NCI-H1417 treated with DMSO at 0.1 percent for 48 hours (cell line): Measurements from ENCODE around the gene GIT2.
"Not testable (repeated sequence)": the region's sequence is repeated elsewhere in the genome, so short reads cannot be mapped to it uniquely, and the experiment has no call there.

Experiments
- DNase-seq: peaks from one replicate; lab custom pipeline; 2025; lab: John Stamatoyannopoulos, UW

Gene GIT2

DNA sequence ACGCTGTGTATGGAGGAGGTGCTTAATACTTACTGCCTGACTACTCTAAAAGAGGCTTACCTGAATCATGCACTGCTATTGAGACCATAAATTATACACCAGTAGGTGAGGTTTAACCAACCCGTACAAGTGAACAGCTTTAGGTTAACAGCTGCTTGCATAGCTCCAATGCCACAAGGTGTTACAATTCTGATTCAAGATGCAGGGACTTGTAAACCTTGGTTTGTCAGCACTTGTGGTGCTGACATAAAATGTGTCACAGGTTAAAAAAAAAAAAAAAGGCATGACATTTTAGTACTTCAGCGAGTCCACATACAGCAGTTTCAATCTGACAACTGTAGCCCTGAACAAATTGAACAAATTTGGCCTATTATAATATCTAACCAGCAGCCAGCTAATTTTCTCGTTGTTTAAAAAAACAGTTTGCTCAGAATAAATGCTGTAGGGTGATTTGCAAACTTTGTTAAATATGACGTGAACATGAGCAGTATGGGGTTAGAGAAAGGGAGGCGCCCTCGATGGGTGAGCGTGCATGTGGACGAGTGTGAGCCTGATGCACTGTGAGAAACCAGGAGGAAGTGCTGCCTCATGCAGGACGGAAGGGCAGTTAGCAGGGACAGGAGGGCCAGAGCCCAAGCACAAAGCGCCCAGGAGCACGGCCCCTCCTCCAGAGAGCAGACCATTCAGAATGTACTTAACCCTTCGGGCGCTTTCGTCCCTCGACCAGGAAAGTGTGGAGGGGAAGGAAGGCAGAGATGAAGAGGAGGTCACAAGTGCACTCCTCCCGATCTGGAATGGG lies 51.4 kb downstream of the GIT2 start:
- DNase-seq: no peak

DNA sequence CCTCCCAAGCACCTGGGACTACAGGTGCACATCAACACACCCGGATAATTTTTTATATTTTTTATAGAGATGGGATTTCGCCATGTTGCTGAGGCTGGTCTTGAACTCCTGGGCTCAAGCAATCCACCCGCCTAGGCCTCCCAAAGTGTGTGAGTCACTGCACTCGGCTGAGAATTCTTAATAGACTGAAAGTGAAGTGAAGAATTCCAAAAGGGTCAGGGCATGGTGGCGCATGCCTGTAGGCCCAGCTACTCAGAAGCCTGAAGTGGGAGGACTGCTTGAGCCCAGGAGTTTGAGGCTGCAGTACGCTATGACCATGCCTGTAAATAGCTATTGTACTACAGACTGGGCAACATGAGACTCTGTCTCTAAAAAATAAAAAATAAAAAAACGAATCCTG lies 52.4 kb downstream of the GIT2 start:
- DNase-seq: no peak

DNA sequence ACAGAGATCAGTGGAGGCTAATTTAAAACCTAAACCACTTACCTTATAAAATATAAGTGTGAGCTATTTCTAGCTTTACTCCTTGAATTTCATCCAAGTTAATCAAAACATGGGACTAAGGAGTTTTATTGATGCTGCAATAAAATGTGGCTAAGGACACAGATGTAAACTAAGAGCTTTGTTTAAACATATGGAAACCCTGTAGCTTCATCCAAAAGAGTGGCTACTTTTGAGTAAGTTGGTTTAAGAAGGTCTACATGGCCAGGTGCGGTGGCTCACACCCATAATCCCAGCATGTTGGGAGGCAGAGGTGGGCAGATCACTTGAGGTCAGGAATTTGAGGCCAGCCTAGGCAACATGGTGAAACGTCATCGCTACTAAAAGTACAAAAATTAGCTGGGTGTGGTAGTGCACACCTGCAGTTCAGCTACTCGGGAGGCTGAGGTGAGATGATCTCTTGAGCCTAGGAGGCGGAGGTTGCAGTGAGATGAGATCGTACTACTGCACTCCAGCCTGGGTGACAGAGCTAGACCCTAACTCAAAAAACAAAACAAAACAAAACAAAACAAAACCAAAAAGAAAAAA lies 55.7 kb downstream of the GIT2 start:
- DNase-seq: no peak

DNA sequence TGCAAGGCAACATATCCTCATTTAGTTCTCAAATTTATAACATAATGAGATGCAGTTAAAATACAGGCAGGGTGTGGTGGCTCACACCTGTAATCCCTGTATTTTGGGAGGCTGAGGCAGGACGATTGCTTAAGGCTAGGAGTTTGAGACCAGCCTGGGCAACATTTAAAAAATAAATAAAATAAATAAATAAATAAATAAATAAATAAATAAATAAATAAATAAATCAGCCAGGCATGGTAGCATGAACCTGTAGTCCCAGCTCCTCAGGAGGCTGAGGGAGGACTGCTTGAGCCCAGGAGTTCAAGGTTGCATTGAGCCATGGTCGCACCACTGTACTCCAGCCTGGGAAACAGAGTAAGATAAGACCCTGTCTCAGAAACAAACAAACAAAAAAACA lies 56.7 kb downstream of the GIT2 start:
- no peak for DNase-seq

DNA sequence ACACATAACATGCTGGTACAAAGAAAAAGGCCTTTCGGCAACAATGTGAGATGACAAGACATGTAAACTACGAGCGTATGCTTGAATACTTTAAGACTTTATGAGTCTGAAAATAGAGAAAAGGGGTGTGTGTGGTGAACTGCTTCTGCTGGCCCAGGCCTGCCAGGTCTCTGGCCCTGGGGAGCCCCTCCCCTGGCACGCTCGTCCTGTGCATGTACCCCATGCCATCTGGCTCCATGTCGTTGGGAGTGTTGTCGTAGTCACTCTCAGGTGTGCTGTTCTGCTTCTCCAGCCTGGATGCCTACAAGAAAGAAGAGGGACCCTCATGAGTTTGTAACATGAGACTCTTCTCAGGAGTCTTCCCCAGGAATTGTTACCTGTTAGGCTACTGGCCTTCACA lies 57.2 kb downstream of the GIT2 start:
- DNase-seq: no peak

DNA sequence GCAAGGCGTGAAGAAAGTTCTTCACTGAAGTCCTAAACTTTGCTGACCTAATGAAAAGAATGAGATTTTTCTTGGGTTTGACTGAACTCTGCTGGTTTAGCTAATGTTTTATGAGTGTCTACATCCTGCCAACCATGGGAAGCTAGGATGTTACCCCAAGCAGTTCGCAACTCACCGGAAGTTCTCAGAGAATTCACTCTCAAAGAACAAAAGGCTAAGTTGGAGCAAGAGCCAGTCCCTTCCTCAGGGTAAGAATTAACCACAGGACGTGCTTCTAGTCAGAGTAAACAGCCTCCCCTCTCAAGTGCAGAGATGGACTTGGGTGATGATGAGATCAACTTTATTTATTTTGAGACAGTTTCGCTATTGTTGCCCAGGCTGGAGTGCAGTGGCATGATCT lies 58.8 kb downstream of the GIT2 start:
- DNase-seq: no peak

DNA sequence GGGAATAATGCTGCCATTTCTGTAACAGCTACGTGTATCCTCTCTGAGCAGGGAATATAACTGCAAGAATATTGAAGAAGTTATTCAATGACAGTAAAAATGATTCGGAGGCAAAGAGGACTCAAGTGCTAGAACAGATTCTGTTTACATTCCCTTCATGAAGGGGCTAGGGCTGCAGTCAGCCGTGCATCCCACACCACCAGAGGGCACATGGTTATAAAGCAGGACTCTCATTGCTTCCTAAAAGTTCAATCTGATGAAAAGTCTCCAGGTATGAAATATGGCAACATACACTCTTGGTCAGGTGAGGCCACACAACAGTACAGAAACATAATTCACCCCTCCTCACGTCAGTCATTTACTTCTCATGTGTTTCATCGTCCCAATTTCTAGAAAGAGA lies 62.1 kb downstream of the GIT2 start:
- DNase-seq: no peak

DNA sequence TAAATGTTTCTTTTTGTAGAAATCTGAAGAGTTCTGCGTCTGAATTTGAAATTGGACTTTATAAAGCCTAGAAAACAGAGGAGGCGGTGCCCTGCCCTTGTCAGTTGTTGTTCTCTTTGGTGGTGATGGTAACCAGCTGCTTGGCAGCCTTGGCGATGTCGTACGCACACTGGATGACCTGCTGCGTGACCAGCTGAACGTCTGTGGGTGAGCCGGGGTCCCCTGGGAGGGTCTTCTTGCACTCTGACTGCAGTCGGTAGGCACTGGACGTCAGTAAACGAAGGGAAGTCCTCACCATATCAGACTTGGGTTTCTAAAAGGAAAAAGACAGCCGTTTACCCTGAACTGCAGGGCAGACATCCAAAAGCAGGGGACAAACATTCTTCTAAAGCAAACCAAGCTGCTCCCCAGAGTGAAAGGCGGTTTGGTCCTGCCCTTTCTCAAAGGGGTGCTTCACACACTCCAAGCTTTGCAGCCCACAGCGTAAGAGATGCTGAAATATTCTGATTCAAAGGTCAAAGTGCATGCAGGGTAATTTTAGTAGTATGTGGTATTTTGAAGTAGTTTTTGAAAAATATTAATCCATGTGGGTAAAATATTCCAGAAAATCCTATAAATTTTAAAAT lies 63.2 kb downstream of the GIT2 start:
- no peak for DNase-seq

DNA sequence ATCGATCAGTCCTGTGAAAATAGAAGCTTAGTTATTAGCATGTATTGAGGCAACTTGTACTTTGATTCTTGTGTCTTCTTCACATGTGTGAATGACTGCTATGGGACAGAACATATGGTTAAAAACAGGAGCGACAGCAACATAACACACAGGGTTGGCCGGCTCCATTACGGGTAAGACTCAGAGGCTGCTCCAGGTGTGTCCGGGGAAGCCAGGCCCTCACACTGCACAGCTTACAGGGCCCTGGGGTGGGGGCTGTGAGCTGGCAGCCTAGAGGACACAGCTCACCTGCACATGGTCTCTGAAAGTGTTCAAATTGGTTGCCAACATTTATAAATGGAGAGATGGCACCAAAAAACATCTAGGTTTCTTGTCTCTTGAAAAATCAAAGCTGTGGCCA lies 65.0 kb downstream of the GIT2 start:
- no peak for DNase-seq

DNA sequence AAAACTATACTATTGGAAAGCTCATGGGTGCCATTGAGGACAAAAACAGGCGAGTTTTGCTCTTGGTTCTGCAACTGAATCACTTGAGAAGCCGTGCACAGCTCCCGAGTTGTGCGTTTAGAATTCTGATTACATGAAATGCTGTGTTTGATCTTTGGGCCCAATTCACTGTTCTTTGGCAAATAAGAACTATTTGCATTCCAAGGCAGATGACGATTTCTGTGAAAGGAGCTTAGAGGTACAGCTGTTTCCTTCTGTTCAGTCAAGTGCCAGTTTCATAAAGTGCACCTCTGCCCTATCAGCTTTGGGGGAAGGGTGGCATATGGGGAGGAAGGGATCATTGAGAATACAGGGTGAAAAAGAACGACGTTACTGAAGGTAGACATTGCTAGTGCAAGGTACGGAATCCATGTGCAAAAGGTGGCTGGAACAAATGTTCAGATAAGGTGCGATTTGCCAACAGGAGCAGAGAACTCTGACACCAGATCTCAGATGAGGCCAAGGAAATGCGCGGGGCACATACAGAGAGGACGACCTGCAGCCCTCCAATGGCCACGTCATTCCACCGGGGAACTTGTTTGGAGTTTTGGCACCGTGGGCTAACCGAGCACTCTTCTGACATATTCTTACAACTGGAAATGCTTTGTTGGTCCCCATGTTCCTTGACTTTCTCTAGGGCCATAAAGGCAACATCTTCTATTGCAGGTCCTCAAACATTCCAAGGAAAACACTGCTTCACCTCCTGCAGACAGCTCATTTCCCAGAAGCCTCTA lies 66.0 kb downstream of the GIT2 start:
- DNase-seq: no peak

DNA sequence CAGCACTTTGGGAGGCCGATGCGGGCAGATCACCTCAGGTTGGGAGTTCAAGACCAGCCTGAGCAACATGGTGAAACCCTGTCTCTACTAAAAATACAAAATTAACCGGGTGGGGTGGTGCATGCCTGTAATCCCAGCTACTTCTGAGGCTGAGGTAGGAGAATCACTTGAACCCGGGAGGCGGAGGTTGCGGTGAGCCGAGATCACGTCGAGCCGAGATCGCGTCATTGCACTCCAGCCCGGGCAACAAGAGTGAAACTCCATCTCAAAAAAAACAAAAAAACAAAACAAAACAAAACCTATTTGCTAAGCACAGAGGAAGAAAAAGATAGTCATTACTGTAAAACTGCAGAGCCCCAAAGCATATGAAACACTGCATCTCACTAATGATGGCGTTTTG lies 66.8 kb downstream of the GIT2 start:
- DNase-seq: not testable (repeated sequence)

DNA sequence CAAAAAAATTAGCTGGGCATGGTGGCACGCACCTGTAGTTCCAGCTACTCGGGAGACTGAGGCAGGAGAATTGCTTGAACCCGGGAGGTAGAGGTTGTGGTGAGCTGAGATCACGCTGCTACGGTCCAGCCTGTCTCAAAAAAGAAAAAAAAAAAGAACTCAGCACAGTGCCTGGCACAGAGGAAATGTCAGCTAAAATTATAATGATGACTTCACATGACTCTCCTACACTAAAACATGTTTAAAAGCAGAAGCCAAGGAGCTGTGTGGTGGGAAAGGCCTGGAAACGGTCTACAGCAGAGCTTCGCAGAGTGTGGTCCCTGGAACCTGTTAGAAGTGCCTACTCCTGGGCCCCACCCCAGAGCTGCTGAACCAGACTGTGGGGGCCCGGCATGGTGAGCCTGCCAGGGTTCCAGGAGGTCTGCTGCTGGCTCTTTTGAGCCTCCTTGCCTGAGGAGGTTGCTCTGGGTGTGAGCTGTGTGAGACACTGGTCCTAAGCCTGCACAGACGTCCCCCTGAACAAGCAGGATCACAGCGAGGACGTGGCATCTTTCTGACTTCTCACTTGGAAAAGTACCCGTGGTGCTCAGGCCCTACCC lies 68.0 kb downstream of the GIT2 start:
- DNase-seq: no peak

DNA sequence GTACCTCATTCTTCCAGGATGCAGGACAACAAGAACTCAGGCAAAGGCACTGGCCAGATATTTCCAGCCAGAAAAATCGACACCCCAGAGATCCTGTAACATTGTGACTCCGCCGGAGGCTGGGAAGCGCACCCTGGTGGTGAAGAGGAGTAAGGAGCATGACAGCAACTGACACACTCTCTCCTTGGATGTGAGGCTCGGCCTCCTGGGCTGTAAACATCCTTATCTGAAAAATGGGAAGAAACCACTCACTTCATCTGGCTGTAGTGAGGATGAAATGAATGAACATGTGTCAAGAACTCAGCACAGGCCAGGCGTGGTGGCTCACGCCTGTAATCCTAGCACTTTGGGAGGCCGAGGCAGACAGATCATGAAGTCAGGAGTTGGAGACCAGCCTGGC lies 68.5 kb downstream of the GIT2 start:
- no peak for DNase-seq

DNA sequence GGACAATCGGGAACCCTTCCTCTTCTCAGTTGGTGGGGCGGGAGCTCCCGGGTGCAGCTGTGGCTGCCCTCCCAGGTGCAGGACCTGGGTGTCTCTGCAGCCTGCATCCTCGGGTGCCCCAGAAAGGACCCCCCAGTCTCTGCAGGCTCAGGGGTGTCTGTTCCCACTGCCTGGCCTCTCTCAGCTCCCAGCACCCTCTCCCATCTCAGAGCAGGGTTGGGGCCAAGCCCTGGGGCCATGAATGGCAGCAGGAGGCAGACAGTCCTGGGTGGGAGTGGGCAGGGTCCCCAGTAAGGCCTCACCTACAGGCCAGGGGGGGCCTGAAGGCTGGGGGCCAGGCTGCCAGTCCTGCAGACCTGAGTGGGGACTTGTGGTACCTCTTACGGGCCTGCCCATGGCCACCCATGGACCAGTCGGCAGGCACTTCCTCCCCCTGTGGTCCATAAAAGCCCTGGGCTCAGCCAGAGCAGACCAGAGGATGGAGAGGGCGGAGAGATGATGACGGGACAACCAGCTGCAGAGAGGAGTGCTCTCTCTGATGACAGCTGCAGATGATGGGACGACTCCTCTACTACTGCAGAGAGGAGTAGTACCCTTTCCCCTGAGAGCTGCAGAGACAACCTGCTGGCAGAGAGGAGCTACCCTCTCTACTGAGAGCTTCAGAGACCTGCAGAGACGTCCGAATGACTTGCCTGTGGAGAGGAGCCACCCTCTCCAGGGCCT lies 69.5 kb downstream of the GIT2 start:
- no peak for DNase-seq

DNA sequence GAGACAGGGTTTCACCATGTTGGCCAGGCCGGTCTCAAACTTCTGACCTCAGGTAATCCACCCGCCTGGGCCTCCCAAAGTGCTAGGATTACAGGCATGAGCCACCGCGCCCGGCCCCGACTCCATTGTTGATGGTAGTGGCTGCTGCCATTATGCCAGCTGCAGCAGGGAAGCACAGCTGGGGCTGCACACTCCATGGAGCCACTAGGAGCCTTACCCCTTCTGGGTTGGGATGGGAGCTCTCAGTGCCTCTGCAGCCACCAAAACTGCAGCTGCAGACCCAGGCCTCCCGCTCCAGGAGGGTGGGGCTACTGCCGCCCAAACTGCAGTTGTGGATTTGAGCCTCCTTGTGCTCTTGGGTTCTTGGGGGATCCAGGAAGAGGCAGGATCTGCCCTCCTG lies 70.2 kb downstream of the GIT2 start:
- no peak for DNase-seq

DNA sequence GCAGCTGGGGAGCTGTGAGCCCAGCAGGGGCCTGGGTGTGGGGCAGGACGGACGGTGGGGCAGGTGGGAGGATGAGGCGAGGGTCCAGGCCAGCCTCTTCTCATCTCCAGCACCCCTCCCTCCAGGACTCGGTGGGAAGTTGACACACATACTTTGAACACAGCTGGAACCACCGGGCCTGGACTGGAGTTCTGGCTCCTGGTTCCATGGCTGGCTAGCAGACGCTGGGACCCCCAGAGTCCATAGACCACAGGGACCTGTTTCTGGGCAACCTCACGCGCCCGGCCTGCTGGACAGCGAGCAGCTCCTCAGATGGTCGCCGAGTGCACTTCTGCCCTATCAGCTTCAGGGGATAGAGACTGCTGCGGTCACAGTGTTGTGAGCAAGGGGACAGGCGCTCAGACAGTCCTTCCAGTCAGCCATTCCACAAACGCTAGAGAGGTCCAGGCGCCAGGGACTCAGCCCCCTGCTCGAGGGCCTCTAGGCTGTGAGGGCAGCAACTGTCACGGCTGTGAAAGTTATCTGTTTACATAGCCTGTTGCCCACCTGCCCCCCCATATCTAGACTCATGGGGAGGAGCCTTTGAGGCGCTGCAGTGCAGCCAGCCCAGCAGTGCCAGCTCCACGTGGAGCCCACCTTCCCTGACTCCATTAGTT lies 70.9 kb downstream of the GIT2 start:
- no peak for DNase-seq

DNA sequence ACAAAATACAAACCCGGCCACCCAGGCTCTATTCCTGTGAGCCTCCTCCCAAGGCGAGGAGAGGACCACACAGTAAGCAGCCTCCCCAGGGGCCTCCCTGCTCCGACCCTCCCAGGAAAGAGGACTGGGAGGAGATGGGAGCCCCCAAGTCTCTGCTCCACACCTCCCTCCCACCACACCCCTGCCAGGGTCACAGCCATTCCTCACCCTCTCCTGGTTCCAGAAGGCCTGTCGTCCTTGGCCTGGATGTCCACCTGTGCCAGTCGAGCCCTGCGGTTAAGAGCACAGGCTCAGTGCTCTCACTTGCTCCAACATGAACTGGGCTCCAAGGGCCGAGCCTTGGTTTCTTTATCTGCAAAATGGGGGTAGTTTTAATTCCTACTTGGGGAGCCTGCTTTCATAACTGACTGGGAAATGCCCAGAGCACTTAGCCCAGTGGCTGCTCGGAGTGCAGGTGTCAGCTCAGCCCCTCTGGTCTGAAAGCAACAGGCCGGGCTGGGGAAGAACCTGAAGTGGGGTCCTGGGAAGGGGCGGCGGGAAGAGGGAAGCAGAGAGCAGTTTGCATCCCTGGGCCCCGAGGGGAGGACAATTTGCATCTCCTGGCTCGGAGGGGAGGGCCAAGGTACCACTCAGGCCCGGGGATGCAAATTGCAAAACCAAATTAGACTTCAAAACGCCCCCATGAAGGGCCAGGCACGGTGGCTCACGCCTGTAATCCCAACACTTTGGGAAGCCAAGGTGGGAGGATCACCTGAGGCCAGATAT lies 72.5 kb downstream of the GIT2 start:
- no peak for DNase-seq

DNA sequence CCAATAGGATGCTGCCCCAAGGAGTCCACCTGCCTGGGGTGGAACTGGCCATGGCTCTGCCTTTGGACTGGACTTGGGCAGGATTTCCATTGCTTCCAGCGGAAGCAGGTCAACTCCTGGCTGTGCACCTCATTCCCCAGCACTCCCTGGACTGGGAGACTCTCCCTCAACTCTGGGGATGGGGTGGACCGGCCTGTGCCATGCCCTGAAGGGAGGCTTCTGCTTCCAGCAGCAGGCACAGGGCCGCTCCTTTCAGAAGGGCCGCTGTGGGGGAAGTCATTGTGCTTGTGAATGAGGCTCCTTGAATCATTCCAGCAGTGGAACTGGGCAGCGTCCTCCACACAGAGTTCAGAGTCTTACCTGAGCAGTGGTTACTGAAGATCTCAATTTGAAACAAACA lies 73.1 kb downstream of the GIT2 start:
- DNase-seq: no peak

DNA sequence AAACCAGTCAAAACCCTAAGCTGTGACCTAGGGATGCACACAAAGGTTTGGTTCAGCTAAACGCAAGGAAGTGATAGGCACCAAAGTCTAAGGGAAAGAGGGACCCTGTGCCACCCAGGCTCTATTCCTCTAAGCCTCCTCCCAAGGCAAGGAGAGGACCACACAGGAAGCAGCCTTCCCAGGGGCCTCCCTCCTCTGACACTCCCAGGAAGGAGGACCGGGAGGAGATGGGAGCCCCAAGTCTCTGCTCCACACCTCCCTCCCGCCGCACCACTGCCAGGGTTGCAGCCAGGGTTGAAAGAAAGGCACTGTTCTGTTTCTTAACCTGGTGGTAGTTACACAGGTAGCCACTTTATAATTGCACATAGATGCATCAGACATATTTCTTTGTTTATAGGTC lies 74.2 kb downstream of the GIT2 start:
- DNase-seq: no peak

DNA sequence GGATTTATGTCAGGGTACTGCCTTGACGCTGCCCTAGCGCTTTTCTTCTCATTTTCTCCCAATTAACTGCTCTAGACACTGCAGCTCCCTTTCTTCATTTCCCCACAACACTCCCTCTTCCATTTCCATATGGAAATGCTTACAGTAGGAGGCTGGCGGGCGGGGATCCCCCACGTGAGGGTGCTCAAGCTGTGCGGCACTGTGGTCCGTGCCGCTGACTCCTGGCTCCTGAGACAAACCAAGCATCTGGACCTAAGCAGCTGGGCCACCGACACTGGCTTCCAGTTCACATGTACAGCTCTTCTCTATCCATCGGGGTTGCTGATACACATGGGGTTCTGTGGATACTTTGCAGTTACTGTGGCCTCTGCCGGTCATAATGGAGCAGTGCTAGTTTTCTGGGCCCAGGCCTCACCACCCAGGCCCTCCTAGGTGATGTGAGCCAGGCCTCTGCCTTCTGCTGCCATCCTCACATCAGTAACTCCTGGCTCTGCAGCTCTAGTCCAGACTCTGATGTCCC lies 75.8 kb downstream of the GIT2 start:
- DNase-seq: no peak
